IMR-90 (cell line): Measurements from ENCODE around the gene NTM. TPM values are rescaled to one million over a fixed set of nuclear protein-coding genes. Genes with fewer than 3 reads are reported as not detected.

ENCODE experiments used
- ATAC-seq: fragments of 200-7000 bp; cut with Tn5 transposase; 2 replicates; pipeline ENCODE4 v1.9.1; 2020; ENCODE audit warnings: low read depth, mild to moderate bottlenecking, moderate library complexity
- BruUV-seq: library from RNA; stranded (reverse); fragments of 400-500 nt; replicated peaks from 2 replicates; lab custom pipeline; 2021; lab: Mats Ljungman, UMichigan
- CTCF ChIA-PET: fragments of 300-600 bp; formaldehyde crosslinking; extraction: SDS; loops from one replicate; lab custom pipeline; 2021; ENCODE audit warnings: antibody characterized with exemption; lab: Yijun Ruan, JAX
- POLR2A ChIA-PET: fragments of 300-600 bp; sonication (Branson Sonifier 250); formaldehyde crosslinking; loops from one replicate; lab custom pipeline; 2022; ENCODE audit warnings: antibody characterized with exemption; ENCODE audit not compliant: unreplicated experiment; lab: Charles Lee
- DNase-seq: peaks from one replicate; pipeline ENCODE4 v3.0.0; 2013
- H2AFZ ChIP-seq: replicated peaks from 2 replicates; pipeline ENCODE3; 2013; ENCODE audit warnings: low read length, mild to moderate bottlenecking; ENCODE audit not compliant: poor library complexity
- H2AK5ac ChIP-seq: 2 replicates; pipeline ENCODE4 v1.6.1; 2013; ENCODE audit warnings: low read depth, low read length, inconsistent platforms
- H2AK9ac ChIP-seq: replicated peaks from 2 replicates; pipeline ENCODE3; 2013; ENCODE audit warnings: mild to moderate bottlenecking, low read depth, low read length, moderate library complexity; ENCODE audit not compliant: poor library complexity
- H2BK120ac ChIP-seq: 2 replicates; pipeline ENCODE4 v1.6.1; 2013; ENCODE audit warnings: low read depth, low read length, inconsistent platforms
- H2BK15ac ChIP-seq: 3 replicates; pipeline ENCODE4 v1.6.1; 2013; ENCODE audit warnings: low read depth, low read length, inconsistent platforms
- H2BK20ac ChIP-seq: 2 replicates; pipeline ENCODE4 v1.6.1; 2013; ENCODE audit warnings: low read depth, mild to moderate bottlenecking, inconsistent platforms, low read length, moderate library complexity
- H2BK5ac ChIP-seq: 2 replicates; pipeline ENCODE4 v1.6.1; 2013; ENCODE audit warnings: mild to moderate bottlenecking, low read depth, low read length, inconsistent platforms; ENCODE audit not compliant: poor library complexity, severe bottlenecking
- H3K14ac ChIP-seq: replicated peaks from 2 replicates; pipeline ENCODE4 v1.6.1; 2013; ENCODE audit warnings: low read depth, low read length, inconsistent platforms
- H3K18ac ChIP-seq: 2 replicates; pipeline ENCODE4 v1.6.1; 2013; ENCODE audit warnings: low read depth, low read length, control low read depth
- H3K23ac ChIP-seq: 2 replicates; pipeline ENCODE4 v1.6.1; 2013; ENCODE audit warnings: low read depth, low read length, inconsistent platforms
- H3K27ac ChIP-seq: 2 replicates; pipeline ENCODE4 v1.5.1; 2013; ENCODE audit warnings: mild to moderate bottlenecking, control low read depth, low read length; ENCODE audit not compliant: insufficient read depth
- H3K27me3 ChIP-seq: 2 replicates; pipeline ENCODE4 v1.6.1; 2013; ENCODE audit warnings: low read length; ENCODE audit not compliant: control insufficient read depth, insufficient read depth
- H3K36me3 ChIP-seq: 2 replicates; pipeline ENCODE4 v1.6.1; 2013; ENCODE audit warnings: low read length, mixed read lengths; ENCODE audit not compliant: control insufficient read depth, insufficient read depth
- H3K4ac ChIP-seq: 2 replicates; pipeline ENCODE4 v1.6.1; 2013; ENCODE audit warnings: low read depth, low read length, inconsistent platforms
- H3K4me1 ChIP-seq: 2 replicates; pipeline ENCODE4 v1.6.1; 2013; ENCODE audit warnings: low read length, mixed read lengths; ENCODE audit not compliant: control insufficient read depth, insufficient read depth
- H3K4me2 ChIP-seq: 2 replicates; pipeline ENCODE4 v1.6.1; 2013; ENCODE audit warnings: low read depth, mild to moderate bottlenecking, control low read depth, low read length, moderate library complexity
- H3K4me3 ChIP-seq: 2 replicates; pipeline ENCODE4 v1.5.1; 2013; ENCODE audit warnings: low read depth, mild to moderate bottlenecking, control low read depth, low read length, moderate library complexity; ENCODE audit not compliant: insufficient read depth
- H3K56ac ChIP-seq: 2 replicates; pipeline ENCODE4 v1.6.1; 2013; ENCODE audit warnings: low read length, inconsistent platforms; ENCODE audit not compliant: insufficient read depth; ENCODE audit errors: extremely low read depth
- H3K79me1 ChIP-seq, 2 experiments: 2 replicates each; pipeline ENCODE4 v1.6.1; 2013; ENCODE audit warnings: low read length in 2 of 2, inconsistent platforms in 1 of 2, low read depth in 1 of 2
- H3K9ac ChIP-seq: 2 replicates; pipeline ENCODE4 v1.6.1; 2013; ENCODE audit warnings: low read depth, low read length, control low read depth
- H3K9me1 ChIP-seq: 2 replicates; pipeline ENCODE4 v1.6.1; 2013; ENCODE audit warnings: low read length, inconsistent platforms; ENCODE audit not compliant: insufficient read depth
- H3K9me3 ChIP-seq: 2 replicates; pipeline ENCODE4 v1.6.1; 2013; ENCODE audit warnings: low read length; ENCODE audit not compliant: control insufficient read depth, insufficient read depth
- H4K20me1 ChIP-seq: 2 replicates; pipeline ENCODE4 v1.6.1; 2013; ENCODE audit warnings: low read length, inconsistent platforms; ENCODE audit not compliant: insufficient read depth
- H4K5ac ChIP-seq: 2 replicates; pipeline ENCODE4 v1.6.1; 2013; ENCODE audit warnings: mild to moderate bottlenecking, low read depth, low read length, control low read depth
- H4K8ac ChIP-seq, 2 experiments: 2 replicates each; pipeline ENCODE4 v1.6.1; 2013; ENCODE audit warnings: low read depth in 2 of 2, low read length in 2 of 2, control low read depth in 1 of 2, inconsistent platforms in 1 of 2
- H4K91ac ChIP-seq: 2 replicates; pipeline ENCODE4 v1.6.1; 2013; ENCODE audit warnings: low read depth, low read length, inconsistent platforms; ENCODE audit not compliant: insufficient read depth
- BHLHE40 ChIP-seq: fragments of 150-350 bp; IDR thresholded peaks from 2 replicates; pipeline ENCODE4 v1.6.1; 2016; ENCODE audit warnings: mild to moderate bottlenecking, low read depth, low read length
- CEBPB ChIP-seq: IDR thresholded peaks from 2 replicates; pipeline ENCODE4 v1.6.1; 2012; ENCODE audit warnings: low read depth, low read length, improper control_type of control experiment
- CHD1 ChIP-seq: IDR thresholded peaks from 2 replicates; pipeline ENCODE4 v1.6.1; 2012; ENCODE audit warnings: low read depth, low read length, improper control_type of control experiment
- ELK1 ChIP-seq: fragments of 150-350 bp; IDR thresholded peaks from 2 replicates; pipeline ENCODE4 v1.6.1; 2016; ENCODE audit warnings: low read depth, mild to moderate bottlenecking, low read length, moderate library complexity, borderline replicate concordance
- FOS ChIP-seq: fragments of 150-350 bp; IDR thresholded peaks from 2 replicates; pipeline ENCODE4 v1.6.1; 2016; ENCODE audit warnings: low read depth, low read length
- MXI1 ChIP-seq: IDR thresholded peaks from 2 replicates; pipeline ENCODE4 v1.6.1; 2012; ENCODE audit warnings: low read depth, mild to moderate bottlenecking, low read length, moderate library complexity, borderline replicate concordance
- POLR2A ChIP-seq: IDR thresholded peaks from 2 replicates; pipeline ENCODE4 v1.6.1; 2012; ENCODE audit warnings: mild to moderate bottlenecking, low read depth, low read length
- RAD21 ChIP-seq: IDR thresholded peaks from 2 replicates; pipeline ENCODE4 v1.6.1; 2012; ENCODE audit warnings: low read length, improper control_type of control experiment
- RCOR1 ChIP-seq: IDR thresholded peaks from 2 replicates; pipeline ENCODE4 v1.6.1; 2012; ENCODE audit warnings: mild to moderate bottlenecking, low read length, improper control_type of control experiment; ENCODE audit not compliant: insufficient replicate concordance
- SMC3 ChIP-seq: fragments of 150-350 bp; IDR thresholded peaks from 2 replicates; pipeline ENCODE4 v1.6.1; 2016; ENCODE audit warnings: low read depth, mild to moderate bottlenecking, antibody characterized with exemption, low read length, moderate library complexity
- WGBS, 2 experiments: methylation state at CpG; one replicate each; pipeline versions ENCODE4 v1.1.5 to v1.1.7; 2013; ENCODE audit warnings: missing lambda C conversion rate in 2 of 2; ENCODE audit not compliant: insufficient read length in 1 of 2; ENCODE audit errors: extremely low coverage in 2 of 2; 5-methylcytosine and 5-hydroxymethylcytosine counted together
- dilution Hi-C: fragments of 300-500 bp; cut with HindIII; formaldehyde crosslinking; loops from one replicate; pipeline ENCODE4 v1.14.3; 2018; ENCODE audit warnings: low sequenced_read_pairs; ENCODE audit not compliant: unreplicated experiment
- in situ Hi-C: fragments of 300-500 bp; cut with MboI; formaldehyde crosslinking; loops from 3 replicates; pipeline ENCODE4 v1.14.3; 2019; ENCODE audit warnings: low sequenced_read_pairs, inconsistent platforms, mixed read lengths
- intact Hi-C: fragments of 100-400 bp; cut with micrococcal nuclease; formaldehyde crosslinking; loops from 2 replicates; pipeline ENCODE4 v1.10.0; 2022
- polyA plus RNA-seq, 3 experiments: library from polyadenylated mRNA; depleted of rRNA; stranded (reverse); fragments of >200 nt; gene quantifications; 2 replicates each; pipeline ENCODE4 v1.2.3, GENCODE V29; 2012; ENCODE audit warnings: low replicate concordance in 1 of 3
- total RNA-seq: library from RNA; depleted of rRNA; stranded (reverse); fragments of >200 nt; gene quantifications from 2 replicates; pipeline ENCODE4 v1.2.3, GENCODE V29; 2012
- TF ChIP-seq, protein P1 (sequence below): conservative IDR thresholded peaks from 2 replicates; pipeline ENCODE4 v1.5.1; 2012; ENCODE audit warnings: mild to moderate bottlenecking, low read depth, low read length, improper control_type of control experiment

The NTM gene
- total and polyA plus RNA-seq, 2 of the 4 experiments (the other 2 are of a cell fraction) = 19.5 to 25.5 TPM

- no peaks in the 10 kb centered on the region for H3K9me1 ChIP-seq
- no peak overlapping the region for H4K8ac ChIP-seq
- H2AK5ac ChIP-seq = no peak overlapping the region
- no peak overlapping the region for H2BK20ac ChIP-seq
- no peaks in the 10 kb centered on the region for H3K9me3 ChIP-seq
- no peak for DNase-seq
- no peak overlapping the region for H4K5ac ChIP-seq
- in situ Hi-C loops = no loop called here
- H3K4me1 ChIP-seq = no peaks in the 10 kb centered on the region
- no TSS peak for BruUV-seq
- no peak for ATAC-seq
- no peak overlapping the region for H3K18ac ChIP-seq
- H4K20me1 ChIP-seq = no peaks in the 10 kb centered on the region
- 56% methylated on average over 3 of the region's 22 CpGs; no CpG with 5 or more reads in 1 of the 2 experiments for WGBS, 2 experiments
- intact Hi-C loops = no loop called here
- H3K14ac ChIP-seq = no peak overlapping the region
- no peak overlapping the region for H3K23ac ChIP-seq
- POLR2A ChIA-PET = interaction anchor here (0.5 kb wide), 1 partner anchor 36 kb away, joined by 6 read pairs; no protein-coding TSS in a partner anchor
- TF ChIP-seq BHLHE40 (no peak), CHD1 (no peak), SMC3 (no peak), POLR2A (no peak), MXI1 (no peak), FOS (no peak), RCOR1 (no peak), RAD21 (no peak), ELK1 (no peak), CEBPB (no peak)
- TF ChIP-seq, protein P1, sequence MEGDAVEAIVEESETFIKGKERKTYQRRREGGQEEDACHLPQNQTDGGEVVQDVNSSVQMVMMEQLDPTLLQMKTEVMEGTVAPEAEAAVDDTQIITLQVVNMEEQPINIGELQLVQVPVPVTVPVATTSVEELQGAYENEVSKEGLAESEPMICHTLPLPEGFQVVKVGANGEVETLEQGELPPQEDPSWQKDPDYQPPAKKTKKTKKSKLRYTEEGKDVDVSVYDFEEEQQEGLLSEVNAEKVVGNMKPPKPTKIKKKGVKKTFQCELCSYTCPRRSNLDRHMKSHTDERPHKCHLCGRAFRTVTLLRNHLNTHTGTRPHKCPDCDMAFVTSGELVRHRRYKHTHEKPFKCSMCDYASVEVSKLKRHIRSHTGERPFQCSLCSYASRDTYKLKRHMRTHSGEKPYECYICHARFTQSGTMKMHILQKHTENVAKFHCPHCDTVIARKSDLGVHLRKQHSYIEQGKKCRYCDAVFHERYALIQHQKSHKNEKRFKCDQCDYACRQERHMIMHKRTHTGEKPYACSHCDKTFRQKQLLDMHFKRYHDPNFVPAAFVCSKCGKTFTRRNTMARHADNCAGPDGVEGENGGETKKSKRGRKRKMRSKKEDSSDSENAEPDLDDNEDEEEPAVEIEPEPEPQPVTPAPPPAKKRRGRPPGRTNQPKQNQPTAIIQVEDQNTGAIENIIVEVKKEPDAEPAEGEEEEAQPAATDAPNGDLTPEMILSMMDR = no peak
- no peak overlapping the region for H2BK5ac ChIP-seq
- H2BK15ac ChIP-seq = no peak overlapping the region
- H2AFZ ChIP-seq = peak overlapping the region; percentile 10
- CTCF ChIA-PET = interaction anchor here (1.0 kb wide), 1 partner anchor 52 kb away, joined by 3 read pairs; no protein-coding TSS in a partner anchor
- no peak overlapping the region for H3K4me2 ChIP-seq
- dilution Hi-C loops = no loop called here
- H3K27ac ChIP-seq = no peak overlapping the region
- no peak overlapping the region for H3K4ac ChIP-seq
- no peak overlapping the region for H2AK9ac ChIP-seq
- H2BK120ac ChIP-seq = no peak overlapping the region
- no peaks in the 10 kb centered on the region for H3K36me3 ChIP-seq
- peaks cover 9% of the 10 kb centered on the region for H3K27me3 ChIP-seq
- no peak overlapping the region for H3K4me3 ChIP-seq
- H3K56ac ChIP-seq = no peak overlapping the region
- H4K91ac ChIP-seq = no peak overlapping the region
- H3K9ac ChIP-seq = no peak overlapping the region
- no peaks in the 10 kb centered on the region for H3K79me1 ChIP-seq
These were observed 977.0 kb downstream of the NTM start for GRCh38 chr11:132347156-132348090.
